HG02759 (cell line): ENCODE data around the gene EDN1.

Experiments used
- ATAC-seq: cut with Tn5 transposase; IDR thresholded peaks from one replicate; pipeline ENCODE4 v1.9.1; 2021; ENCODE audit warnings: mild to moderate bottlenecking, moderate library complexity; ENCODE audit not compliant: unreplicated experiment

The EDN1 gene

GRCh38 chr6:12269110-12269509 is 21.1 kb upstream of the EDN1 start:
- no peak for ATAC-seq

DNA sequence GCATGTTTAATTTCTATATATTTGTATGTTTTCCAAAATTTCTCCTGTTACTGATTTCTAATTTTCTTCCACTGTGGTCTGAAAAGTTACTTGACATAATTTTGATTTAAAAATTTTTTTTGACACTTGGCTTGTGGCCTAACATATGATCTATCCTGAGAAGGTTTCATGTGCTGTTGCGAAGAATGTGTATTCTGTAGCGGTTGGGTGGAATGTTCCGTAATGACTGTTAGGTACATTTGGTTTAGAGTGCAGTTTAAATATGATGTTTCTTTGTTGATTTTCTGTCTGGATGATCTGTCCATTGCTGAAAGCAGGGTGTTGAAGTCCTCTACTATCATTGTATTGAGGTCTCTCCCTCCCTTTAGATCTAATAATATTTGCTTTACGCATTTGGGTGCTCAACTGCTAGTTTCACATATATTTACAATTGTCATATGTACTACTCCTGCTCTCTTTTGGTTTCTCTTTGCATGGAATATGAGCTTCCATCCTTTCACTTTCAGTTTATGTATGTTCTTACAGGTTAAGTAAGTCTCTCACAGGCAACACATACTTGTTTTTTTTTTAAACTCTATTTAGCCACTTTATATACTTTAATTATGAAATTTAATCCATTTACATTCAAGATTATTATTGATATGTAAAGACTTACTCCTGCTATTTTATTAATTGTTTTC is 19.5 kb upstream of the EDN1 start:
- ATAC-seq, result no peak

- no peak for ATAC-seq
These were observed 18.6 kb upstream of the EDN1 start for GRCh38 chr6:12271594-12271993.

GRCh38 chr6:12271997-12272396 is 18.2 kb upstream of the EDN1 start:
- ATAC-seq, result no peak

DNA sequence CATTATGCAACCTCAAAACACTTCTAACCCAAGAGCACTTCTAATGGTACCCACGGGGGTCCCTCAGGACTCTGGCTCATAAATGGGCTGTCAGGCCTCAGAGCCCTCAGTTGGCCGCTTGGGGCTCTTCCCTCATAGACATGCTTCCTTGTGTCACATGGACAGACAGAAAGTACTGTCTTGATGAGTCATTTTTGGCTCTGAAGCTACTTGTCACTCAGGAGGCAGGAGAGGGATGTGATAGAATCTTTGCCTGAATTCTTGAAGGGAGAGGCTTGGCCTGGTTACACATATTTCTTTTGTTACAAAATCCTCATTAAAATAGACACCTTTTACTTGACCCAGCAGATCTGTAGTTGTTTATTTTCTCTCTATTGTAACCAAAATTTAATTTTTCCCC is 15.1 kb upstream of the EDN1 start:
- no peak for ATAC-seq

DNA sequence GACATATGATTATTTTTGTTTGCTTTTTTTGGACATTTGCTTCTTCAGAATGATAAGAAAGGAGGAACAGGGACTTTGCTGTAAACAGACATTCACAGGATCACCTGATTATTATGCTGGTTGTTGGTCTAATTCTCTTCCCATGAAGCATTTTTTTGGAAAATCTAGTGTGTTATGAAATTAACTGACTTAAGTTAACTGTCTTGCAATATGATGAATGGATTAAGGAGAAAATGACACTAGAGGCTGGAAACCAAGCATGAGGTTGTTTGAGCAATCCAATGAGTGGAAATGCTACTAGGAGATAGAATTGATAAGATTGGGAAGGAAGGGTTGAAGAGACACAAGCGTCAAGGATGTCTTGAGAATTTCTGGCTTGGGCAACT is 13.2 kb upstream of the EDN1 start:
- no peak for ATAC-seq

GRCh38 chr6:12277386-12277785 is 12.8 kb upstream of the EDN1 start:
- no peak for ATAC-seq

- no peak for ATAC-seq
These were observed 11.2 kb upstream of the EDN1 start for GRCh38 chr6:12278915-12279314.

- ATAC-seq, result no peak
These were observed 10.7 kb upstream of the EDN1 start for GRCh38 chr6:12279322-12280091.

DNA sequence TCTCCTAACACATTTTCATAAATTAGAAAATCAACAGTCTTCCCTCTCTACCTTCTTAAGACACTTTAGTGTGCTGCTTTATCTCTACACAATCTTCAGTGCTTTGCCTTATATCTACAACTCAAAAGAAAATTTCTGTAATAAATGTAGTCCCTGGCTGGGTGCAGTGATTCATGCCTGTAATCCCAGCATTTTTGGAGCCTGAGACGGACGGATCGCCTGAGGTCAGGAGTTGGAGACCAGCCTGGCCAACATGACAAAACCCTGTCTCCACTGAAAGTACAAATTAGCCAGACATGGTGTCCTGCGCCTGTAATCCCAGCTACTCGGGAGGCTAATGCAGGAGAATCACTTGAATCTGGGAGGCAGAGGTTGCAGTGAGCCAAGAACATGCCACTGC is 9.7 kb upstream of the EDN1 start:
- no peak for ATAC-seq

- no peak for ATAC-seq
These were observed 9.3 kb upstream of the EDN1 start for GRCh38 chr6:12280902-12281301.

DNA sequence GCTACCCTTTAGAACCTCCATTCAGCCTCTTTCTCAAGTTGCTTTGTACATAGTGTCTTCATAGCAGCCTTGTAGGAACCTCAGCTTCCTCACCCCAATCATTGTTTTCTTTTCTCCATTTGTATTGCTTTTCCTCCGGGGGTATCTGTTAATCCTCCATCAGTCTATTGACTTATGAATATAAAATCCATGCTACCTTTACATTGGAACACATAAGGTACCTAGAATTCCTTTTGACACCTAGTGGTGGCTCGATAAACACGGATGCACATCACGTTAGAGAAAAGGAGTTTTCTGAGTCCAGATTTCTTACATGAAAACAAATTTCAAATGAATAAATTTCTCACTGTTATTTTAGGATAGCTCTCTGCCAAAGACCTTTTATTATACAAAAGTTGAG is 6.3 kb upstream of the EDN1 start:
- no peak for ATAC-seq

DNA sequence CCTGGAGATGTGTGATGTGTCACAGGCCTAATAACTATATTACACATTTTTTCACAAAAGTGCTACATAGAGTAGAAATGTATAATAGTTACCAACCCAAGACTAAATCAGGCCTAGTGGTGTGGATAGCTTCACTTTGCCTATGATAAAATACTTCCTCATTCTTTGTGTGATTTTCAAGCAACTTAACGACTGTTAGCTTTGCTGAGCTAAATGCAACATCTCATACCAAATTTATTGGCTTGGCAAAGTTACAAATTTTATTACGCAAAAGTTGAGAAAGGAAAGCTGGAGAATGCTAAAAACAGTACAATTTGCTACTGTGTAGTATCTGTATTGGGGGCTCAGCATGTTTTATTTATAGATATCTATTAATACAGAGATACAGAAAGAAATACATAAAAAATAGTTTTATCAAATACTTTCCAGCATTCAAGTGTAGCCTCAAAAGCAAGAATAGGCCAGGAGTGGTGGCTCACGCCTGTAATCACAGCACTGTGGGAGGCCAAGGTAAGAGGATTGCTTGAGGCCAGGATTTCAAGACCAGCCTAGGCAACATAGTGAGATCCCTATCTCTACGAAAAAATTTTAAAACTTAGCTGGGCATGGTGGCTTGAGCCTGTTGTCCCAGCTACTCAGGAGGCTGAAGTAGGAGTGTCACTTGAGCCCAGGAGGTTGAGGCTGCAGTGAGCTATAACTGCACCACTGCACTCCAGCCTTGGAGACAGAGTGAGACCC is 3.6 kb upstream of the EDN1 start:
- no peak for ATAC-seq

DNA sequence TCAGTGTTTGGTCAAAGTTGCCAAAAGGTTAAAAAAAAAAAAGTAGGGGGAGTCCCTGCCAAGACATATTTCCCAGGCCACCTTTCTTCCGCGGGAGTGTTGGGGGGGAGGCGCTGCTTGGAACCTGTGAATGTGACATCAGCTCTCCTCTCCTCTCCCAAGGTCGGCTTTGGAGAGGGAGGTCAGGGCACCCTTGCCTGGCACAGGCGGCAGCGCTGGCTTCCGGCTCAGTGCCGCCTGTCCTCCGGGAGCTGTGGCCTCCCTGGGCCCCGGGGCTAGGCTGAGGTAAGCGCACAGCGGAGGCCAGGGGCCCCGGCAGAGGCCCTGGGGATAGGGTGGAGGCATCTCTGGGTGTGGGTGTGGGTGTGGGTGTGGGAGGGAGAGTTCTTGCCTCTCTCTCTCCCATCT is 1.9 kb upstream of the EDN1 start:
- no peak for ATAC-seq

GRCh38 chr6:12288914-12289313 is 1.2 kb upstream of the EDN1 start:
- ATAC-seq, result no peak

DNA sequence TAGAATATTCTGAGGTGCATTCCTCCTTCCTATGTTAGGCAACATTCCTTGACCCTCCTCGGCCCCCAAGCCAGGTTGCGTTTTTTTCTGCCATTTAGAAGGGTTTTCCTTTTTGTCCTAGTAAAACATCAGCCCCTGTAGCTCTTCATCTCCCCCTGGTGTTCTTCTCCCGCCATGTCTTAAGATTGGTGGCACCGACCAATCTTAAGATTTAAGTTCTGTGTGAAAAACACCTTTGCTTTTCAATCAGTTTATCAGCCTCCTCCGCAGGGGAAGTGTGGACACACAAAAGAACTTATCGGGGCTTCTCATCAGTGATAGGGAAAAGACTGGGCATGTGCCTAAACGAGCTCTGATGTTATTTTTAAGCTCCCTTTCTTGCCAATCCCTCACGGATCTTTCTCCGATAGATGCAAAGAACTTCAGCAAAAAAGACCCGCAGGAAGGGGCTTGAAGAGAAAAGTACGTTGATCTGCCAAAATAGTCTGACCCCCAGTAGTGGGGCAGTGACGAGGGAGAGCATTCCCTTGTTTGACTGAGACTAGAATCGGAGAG is 719 bp upstream of the EDN1 start:
- no peak for ATAC-seq

- ATAC-seq, result no peak
These were observed 1.1 kb downstream of the EDN1 start for GRCh38 chr6:12291071-12291838.

DNA sequence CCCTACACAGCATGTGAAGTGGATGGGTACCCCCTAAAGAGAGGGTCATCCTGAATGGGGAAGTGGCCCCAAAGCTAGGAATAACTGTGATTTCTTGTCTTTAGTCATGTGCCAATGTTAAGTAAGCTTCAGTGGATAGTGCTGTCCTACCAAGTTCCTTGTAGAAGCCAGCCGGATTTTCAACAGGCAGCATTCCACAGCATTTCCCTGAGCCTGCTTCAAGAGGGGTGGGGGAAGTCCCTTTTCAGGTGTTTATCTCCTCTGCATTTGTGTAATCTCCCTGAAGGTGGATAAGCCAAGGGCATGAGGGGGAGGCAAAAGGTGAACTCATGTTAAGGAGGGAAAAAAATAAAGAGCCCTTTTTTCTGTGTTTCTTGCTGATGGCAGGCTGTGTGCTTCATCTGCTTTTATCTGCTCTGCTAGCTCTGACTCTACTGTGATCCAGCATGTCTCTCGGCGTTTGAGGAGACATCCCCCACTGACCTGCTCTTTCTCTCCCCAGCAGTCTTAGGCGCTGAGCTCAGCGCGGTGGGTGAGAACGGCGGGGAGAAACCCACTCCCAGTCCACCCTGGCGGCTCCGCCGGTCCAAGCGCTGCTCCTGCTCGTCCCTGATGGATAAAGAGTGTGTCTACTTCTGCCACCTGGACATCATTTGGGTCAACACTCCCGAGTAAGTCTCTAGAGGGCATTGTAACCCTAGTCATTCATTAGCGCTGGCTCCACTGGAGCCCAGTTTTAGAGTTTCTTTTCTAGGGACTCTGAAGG is 1.9 kb downstream of the EDN1 start:
- no peak for ATAC-seq

DNA sequence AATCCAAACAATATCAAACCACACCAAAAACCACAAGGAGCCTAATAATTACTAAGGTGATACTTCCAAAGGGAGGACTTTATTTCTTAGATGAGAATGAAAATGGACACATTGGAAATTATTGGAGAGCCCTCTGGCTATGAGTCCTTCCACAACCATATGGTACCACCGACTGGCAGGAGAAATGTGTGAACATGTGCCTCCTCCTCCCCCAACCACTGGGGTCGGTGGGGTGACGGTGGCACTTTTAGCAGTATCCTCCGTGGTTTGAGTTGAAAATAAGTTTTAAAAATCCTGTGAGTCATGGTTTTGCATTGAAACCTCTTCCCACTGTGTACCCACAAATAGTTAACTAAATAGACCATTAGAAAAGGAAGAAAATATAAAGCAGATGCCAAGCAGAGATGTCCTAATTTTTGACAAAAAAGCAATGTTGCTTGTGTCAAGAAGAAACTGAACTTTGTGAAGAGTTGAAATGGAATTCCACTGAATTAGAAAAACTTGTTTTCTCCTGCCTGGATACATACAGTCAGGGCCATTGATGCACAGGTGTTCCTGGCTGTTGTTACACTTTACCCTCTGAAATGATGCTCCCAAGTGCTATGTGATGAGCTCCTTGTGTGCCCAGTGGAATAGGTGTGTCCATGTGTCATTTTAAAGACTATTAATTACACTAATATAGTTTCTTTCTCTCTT is 3.2 kb downstream of the EDN1 start:
- ATAC-seq, result no peak
